ENCODE data around the gene S100A11. TPM values are rescaled to one million over a fixed set of nuclear protein-coding genes. Genes with fewer than 3 reads are reported as not detected.
"Not testable (repeated sequence)": the region's sequence is repeated elsewhere in the genome, so short reads cannot be mapped to it uniquely, and the experiment has no call there.

Gene S100A11
- total RNA-seq, result 4.8 and 18.7 TPM in 2 replicates

DNA sequence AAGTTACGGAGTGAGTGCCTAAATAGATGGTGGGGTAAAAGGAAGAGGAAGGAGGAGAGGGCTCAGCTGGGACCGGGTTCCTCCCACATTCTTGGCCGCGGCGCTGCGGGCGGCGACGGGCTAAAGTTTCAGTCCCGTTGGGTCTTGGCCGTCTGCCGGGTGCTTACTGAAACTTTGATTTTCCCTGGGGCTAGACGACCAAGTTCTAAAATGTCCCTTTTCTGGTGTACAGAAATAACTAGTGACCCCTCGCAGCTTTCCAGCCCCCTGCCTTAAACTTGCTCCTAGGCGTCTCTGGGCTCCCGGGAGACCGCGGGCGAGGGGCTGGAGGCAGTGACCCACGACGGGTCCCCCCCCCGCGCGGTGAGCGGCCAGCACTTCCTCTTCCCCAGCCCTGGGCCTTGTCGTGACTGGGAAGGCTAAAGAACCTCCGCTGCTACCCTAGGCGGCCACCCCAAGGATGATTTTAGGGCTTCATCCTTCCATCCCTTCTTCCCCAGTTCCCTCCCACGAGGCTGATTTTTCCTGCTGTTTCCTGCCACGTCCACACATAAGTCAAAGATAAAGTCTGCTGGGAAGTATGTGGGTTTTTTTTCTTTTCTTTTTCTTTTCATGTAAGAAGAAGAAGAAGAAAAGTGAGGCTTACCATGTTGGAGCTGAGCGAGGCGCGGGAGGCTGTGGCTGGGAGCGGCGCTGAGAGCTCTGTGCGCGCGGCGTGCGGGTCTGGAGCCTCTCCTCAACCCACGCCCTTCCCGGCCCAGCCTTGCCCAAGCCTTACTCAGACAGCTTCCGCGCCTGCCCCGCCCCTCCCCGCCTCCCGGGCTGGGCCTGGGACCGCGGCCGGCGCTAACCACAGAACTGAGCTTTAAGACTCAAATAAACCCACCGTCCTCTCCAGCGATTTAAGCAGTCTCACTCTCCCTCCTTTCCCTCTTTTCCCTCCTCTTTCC is at the start of gene S100A11:
TSS of gene S100A11 (minus strand) at position 738 of the 950 bp plus-strand sequence. CDS start at position 649, 89 bp downstream.
- DNase-seq (ENCODE audit: low read depth in 2 of 2), result peak; percentile 51 to 86

DNA sequence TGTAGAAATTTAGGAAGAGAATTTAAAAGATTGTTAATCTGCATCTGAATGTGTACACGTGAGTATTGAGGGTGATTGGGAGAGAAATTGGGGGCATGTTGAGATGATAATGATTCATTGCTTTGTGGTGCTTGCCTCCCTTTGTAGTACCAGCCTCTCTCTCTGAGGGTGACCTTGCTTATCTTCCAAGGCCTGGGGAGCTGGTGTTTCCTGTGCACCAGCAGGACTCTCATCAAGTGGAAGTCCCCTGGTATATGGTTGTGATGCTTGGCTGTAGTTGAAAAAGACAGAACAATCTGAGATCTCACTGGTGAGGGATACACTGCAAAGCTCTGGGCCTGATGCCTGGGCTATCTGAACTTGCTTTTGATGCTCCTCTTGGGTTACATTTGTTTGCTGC is 48.0 kb upstream of the S100A11 start:
- no peak for DNase-seq (ENCODE audit: low read depth in 2 of 2)

- DNase-seq (ENCODE audit: low read depth in 2 of 2), result not testable (repeated sequence)
Measured at GRCh38 chr1:152081026-152081425, 44.2 kb upstream of the S100A11 start.

- DNase-seq (ENCODE audit: low read depth in 2 of 2), result not testable (repeated sequence)
Measured at GRCh38 chr1:152080494-152080893, 43.7 kb upstream of the S100A11 start.

GRCh38 chr1:152078831-152079441 is 42.1 kb upstream of the S100A11 start:
- DNase-seq (ENCODE audit: low read depth in 2 of 2), result no peak

GRCh38 chr1:152072311-152072710 is 35.5 kb upstream of the S100A11 start:
- DNase-seq (ENCODE audit: low read depth in 2 of 2), result no peak

DNA sequence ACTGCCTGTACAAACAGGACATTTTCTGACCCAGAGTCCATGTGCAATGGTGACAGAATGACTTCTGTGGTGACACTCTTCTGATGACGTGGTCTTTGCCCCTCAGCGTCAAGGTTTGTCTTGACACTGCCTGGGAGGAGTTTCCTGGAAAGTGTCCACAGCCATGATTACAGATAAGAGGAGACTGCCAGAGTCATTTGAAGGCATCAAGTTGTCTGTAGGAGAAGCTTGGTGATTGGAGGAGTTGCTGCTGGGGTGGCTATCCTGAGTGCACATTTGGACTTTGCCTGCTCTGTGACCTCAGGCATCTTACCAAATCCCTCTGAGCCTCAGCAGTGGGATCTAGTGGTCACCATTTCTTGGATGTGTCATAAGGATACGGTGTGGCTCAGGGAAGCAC is 34.3 kb upstream of the S100A11 start:
- no peak for DNase-seq (ENCODE audit: low read depth in 2 of 2)

GRCh38 chr1:152067929-152068328 is 31.1 kb upstream of the S100A11 start:
- DNase-seq (ENCODE audit: low read depth in 2 of 2), result no peak

DNA sequence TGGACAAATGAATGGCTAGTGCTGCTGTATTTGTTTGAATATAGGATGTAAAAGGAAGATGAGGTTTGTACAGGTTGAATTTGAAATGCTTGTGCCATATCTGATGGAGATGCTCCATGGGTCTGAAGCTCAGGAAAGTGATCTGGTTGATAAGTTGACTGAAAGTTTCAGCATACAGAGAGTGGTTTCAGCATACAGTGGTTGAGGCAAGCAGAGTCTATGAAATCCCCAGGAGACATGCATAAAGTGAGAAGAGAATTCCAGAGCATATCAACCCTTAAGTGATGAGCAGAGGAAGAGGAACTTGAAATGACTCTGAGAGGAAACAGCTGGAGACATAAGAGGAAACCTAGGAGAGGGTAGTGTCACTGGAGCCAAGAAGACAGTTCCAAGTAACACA is 30.3 kb upstream of the S100A11 start:
- no peak for DNase-seq (ENCODE audit: low read depth in 2 of 2)

DNA sequence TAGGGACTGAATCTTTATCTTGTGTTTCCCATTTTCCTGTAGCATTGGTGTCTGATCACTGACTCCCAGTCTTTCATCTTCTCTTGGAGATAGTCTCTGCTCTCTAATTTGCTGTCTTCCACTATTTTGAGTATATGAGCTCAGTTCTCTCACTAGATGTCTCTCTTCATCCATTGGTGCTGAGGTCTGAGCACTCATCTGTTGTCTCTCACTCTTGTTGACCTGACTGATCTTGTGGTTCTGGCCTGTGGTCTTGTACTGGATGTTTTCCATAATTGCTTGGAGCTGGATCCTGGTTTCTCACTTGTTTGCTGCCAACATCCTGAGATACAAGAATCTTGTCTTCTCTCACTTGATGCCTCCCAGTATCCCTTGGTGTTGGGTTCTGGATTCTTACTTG is 25.1 kb upstream of the S100A11 start:
- no peak for DNase-seq (ENCODE audit: low read depth in 2 of 2)

DNA sequence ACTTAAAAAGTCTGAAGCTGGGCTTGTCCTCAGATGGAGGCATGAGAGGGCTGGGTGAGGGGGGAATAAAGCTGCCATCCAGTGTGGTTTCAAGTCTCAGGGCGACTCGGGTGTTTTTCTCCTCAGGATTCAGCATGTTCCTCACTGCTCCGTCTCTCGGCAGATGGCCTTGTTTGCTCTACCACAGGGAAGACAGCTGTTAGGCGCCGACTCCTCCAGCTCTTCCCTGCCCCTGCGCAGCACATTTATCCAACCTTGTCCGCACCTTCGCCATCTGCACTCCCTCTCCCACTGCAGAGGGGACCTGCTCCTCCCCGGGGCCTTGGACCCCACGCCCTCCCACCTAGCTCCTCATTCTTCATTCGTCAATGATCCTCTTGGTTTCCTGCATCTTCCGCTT is 16.6 kb upstream of the S100A11 start:
- DNase-seq (ENCODE audit: low read depth in 2 of 2), result no peak

GRCh38 chr1:152052606-152053005 is 15.8 kb upstream of the S100A11 start:
- peak; percentile 74 to 78 for DNase-seq (ENCODE audit: low read depth in 2 of 2)

GRCh38 chr1:152050886-152051675 is 14.3 kb upstream of the S100A11 start:
- DNase-seq (ENCODE audit: low read depth in 2 of 2), result no peak

DNA sequence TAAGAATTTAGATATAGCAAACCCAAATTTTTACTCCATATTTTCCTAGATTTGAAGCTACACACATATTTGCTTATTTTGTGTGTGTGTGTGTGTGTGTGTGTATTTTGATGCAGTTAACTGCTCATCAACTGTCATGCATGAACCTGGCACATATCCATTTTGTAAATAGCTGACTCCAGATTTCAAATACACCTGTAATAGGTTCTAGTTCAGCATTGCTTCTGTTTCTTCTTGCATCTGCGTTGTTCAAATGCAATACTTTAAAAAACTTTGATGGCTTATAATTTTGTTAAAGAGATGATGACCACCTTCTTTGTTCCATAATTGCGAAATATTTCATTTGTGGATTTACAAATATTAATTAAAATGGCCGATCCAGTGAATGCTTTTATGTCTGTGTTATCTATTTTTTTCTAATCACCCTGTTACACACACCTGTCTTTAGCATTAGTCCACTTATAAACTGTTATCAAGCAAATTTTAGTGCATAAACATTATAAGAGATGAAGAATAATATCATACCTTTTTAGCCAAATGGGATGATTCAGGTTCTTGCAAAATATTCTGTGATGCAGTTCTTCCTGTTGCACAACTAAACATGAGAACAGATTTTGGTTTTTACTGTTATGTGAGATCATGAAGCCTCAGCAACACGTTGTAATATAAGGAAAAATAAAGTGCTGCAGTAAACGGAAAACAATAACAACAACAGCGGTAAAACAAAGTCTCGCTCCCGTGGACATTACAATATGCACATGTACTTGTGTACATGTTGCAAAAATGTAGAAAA is 12.7 kb upstream of the S100A11 start:
- DNase-seq (ENCODE audit: low read depth in 2 of 2), result no peak

DNA sequence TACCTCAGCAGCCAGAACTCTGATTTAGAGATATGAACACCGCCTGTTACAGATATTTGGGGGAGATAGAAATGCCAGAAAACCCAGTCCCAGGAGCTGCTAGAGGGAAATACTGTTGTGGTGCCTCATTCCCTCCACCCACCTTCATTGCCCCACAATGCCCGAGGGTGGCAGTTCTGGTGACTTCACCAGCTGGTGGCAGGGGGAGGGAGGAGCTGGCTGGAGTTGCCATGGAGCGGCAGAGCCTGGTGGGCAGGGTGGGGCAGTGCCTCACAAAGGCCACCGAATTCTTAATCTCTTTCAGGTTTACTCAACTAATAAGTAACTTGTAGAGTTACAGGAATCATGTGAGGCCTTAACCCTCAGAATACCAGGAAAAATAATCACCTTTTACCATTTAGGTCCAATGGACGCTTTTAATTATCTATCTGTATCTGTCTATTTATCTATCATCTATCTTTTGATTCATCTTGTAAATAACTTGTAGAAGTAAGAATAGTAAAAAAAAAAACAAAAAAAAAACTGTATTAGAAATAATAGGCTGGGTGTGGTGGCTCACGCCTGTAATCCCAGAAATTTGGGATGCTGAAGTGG is 11.7 kb upstream of the S100A11 start:
- DNase-seq (ENCODE audit: low read depth in 2 of 2), result peak in 1 of 2 donors; percentile 3

DNA sequence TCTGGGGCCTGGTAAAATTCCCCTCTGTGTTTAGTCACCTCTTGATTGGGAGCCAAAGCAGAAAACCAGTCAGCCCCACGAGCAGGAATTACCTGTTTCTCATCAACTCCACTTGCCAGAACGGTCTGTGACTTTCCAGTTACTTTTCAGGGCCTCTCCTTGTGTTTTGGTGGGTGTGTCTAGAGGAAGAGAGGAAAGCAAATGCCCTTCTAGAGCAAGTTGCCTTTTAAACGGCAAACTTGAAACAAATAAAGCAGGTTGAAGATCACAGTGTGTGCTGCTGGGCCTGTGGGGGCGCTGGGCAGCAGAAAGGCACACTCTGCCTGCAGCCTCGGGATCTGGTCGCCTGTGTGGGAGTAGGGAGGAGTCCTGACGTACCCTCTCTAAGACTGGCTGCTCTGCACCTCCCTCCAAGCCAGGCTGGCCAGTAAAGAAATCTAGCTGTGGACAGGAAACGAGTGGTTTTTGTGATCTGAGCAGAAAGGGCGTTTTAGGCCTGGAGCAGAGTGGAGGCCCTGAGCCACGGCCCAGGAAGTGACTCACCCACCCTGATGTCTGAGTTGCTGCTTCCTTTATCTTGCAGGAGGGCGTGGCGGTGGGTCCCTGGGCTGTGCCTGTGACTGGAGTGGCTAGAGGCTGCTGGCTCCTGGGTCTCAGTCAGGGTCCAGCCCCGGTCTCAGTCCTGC is 11.1 kb upstream of the S100A11 start:
- DNase-seq (ENCODE audit: low read depth in 2 of 2), result peak; percentile 79 to 97

GRCh38 chr1:152047413-152047729 is 10.6 kb upstream of the S100A11 start:
- DNase-seq (ENCODE audit: low read depth in 2 of 2), result no peak

- peak in 1 of 2 donors; percentile 20 for DNase-seq (ENCODE audit: low read depth in 2 of 2)
Measured at GRCh38 chr1:152044386-152044785, 7.6 kb upstream of the S100A11 start.

- DNase-seq (ENCODE audit: low read depth in 2 of 2), result no peak
Measured at GRCh38 chr1:152043870-152044269, 7.1 kb upstream of the S100A11 start.

DNA sequence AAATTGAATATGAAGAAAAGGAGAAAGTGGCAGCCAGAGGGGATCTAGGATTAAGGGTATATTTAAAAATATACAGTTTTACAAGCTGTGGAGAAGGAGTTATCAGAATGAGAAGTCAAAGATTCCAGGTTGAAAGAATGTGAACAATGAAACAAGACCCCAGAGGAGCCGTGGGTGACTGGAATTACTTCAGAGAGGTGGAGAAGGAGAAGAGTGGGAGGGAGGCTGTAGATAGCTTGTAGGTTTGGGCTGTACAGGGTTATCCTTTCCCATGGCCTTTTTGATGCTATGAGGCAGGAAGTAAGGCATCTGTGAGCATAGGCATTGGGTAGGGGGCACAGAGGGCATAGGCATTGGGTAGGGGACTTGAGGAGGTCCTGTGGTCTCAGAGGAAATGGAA is 5.2 kb upstream of the S100A11 start:
- no peak for DNase-seq (ENCODE audit: low read depth in 2 of 2)
